H9 (cell line): ENCODE measurements around the gene SLC39A1. TPM values are rescaled to one million over a fixed set of nuclear protein-coding genes. Genes with fewer than 3 reads are reported as not detected.

Experiments used
- DNase-seq: peaks from one replicate; pipeline ENCODE4 v3.0.0-alpha.2; 2017
- H2AFZ ChIP-seq: one replicate; pipeline ENCODE4 v1.6.1; 2013; ENCODE audit warnings: mild to moderate bottlenecking, low read length, control low read depth, moderate library complexity
- H2AK5ac ChIP-seq: 2 replicates; pipeline ENCODE4 v1.6.1; 2013; ENCODE audit warnings: low read length, control low read depth, mixed read lengths; ENCODE audit not compliant: insufficient read length
- H2BK120ac ChIP-seq: one replicate; pipeline ENCODE4 v1.6.1; 2013; ENCODE audit warnings: low read depth, mild to moderate bottlenecking, low read length, control low read depth, inconsistent platforms; ENCODE audit not compliant: poor library complexity, severe bottlenecking
- H2BK12ac ChIP-seq: 2 replicates; pipeline ENCODE4 v1.6.1; 2013; ENCODE audit warnings: low read length, control low read depth, mixed read lengths, low read depth; ENCODE audit not compliant: insufficient read length
- H2BK15ac ChIP-seq: 2 replicates; pipeline ENCODE4 v1.6.1; 2013; ENCODE audit warnings: low read depth, low read length, control low read depth
- H2BK20ac ChIP-seq: one replicate; pipeline ENCODE4 v1.6.1; 2013; ENCODE audit warnings: low read depth, mild to moderate bottlenecking, low read length, control low read depth, inconsistent platforms; ENCODE audit not compliant: poor library complexity, severe bottlenecking
- H2BK5ac ChIP-seq: 2 replicates; pipeline ENCODE4 v1.6.1; 2013; ENCODE audit warnings: low read length, control low read depth, mixed read lengths; ENCODE audit not compliant: insufficient read length
- H3K14ac ChIP-seq: 2 replicates; pipeline ENCODE4 v1.6.1; 2013; ENCODE audit warnings: low read length, control low read depth; ENCODE audit not compliant: insufficient read depth
- H3K18ac ChIP-seq: 2 replicates; pipeline ENCODE4 v1.6.1; 2013; ENCODE audit warnings: low read depth, mild to moderate bottlenecking, mixed read lengths, low read length, control low read depth; ENCODE audit not compliant: insufficient read length
- H3K23ac ChIP-seq: 2 replicates; pipeline ENCODE4 v1.6.1; 2013; ENCODE audit warnings: low read length, control low read depth, mixed read lengths, low read depth; ENCODE audit not compliant: insufficient read length
- H3K23me2 ChIP-seq: 2 replicates; pipeline ENCODE4 v1.6.1; 2013; ENCODE audit warnings: low read depth, mild to moderate bottlenecking, mixed read lengths, low read length, control low read depth; ENCODE audit not compliant: insufficient read length, poor library complexity, severe bottlenecking
- H3K27ac ChIP-seq: 2 replicates; pipeline ENCODE4 v1.5.1; 2013; ENCODE audit warnings: low read length, control low read depth, mixed read lengths, low read depth; ENCODE audit not compliant: insufficient read length
- H3K27me3 ChIP-seq: 2 replicates; pipeline ENCODE4 v1.6.1; 2013; ENCODE audit warnings: low read length, control low read depth, inconsistent platforms; ENCODE audit not compliant: insufficient read depth
- H3K4ac ChIP-seq: 2 replicates; pipeline ENCODE4 v1.6.1; 2013; ENCODE audit warnings: low read depth, mild to moderate bottlenecking, control low read depth, inconsistent platforms, low read length, moderate library complexity
- H3K4me1 ChIP-seq: 2 replicates; pipeline ENCODE4 v1.6.1; 2013; ENCODE audit warnings: low read length, control low read depth, inconsistent platforms; ENCODE audit not compliant: insufficient read depth
- H3K4me2 ChIP-seq: 2 replicates; pipeline ENCODE4 v1.6.1; 2013; ENCODE audit warnings: low read length, control low read depth, mixed read lengths; ENCODE audit not compliant: insufficient read length, insufficient read depth
- H3K56ac ChIP-seq: 2 replicates; pipeline ENCODE4 v1.6.1; 2013; ENCODE audit warnings: low read depth, mild to moderate bottlenecking, mixed read lengths, low read length, control low read depth; ENCODE audit not compliant: insufficient read length
- H3K79me1 ChIP-seq: 2 replicates; pipeline ENCODE4 v1.6.1; 2013; ENCODE audit warnings: low read depth, mild to moderate bottlenecking, moderate library complexity, low read length, control low read depth, inconsistent platforms; ENCODE audit not compliant: insufficient read depth, poor library complexity, severe bottlenecking
- H3K79me2 ChIP-seq: 2 replicates; pipeline ENCODE4 v1.6.1; 2013; ENCODE audit warnings: low read length, control low read depth, inconsistent platforms; ENCODE audit not compliant: insufficient read depth
- H3K9ac ChIP-seq: 2 replicates; pipeline ENCODE4 v1.6.1; 2013; ENCODE audit warnings: low read length, control low read depth, mixed read lengths; ENCODE audit not compliant: insufficient read length; ENCODE audit errors: extremely low read depth
- H3K9me3 ChIP-seq: one replicate; pipeline ENCODE4 v1.6.1; 2013; ENCODE audit warnings: low read depth, low read length, inconsistent platforms; ENCODE audit not compliant: control insufficient read depth
- H3T11ph ChIP-seq: one replicate; pipeline ENCODE4 v1.6.1; 2013; ENCODE audit warnings: mild to moderate bottlenecking, low read length, control low read depth, inconsistent platforms
- H4K20me1 ChIP-seq: one replicate; pipeline ENCODE4 v1.6.1; 2013; ENCODE audit not compliant: control insufficient read depth, insufficient read length, insufficient read depth
- H4K5ac ChIP-seq: 2 replicates; pipeline ENCODE4 v1.6.1; 2013; ENCODE audit warnings: low read depth, mild to moderate bottlenecking, mixed read lengths, low read length, control low read depth; ENCODE audit not compliant: insufficient read length
- H4K8ac ChIP-seq: replicated peaks from 2 replicates; pipeline ENCODE4 v1.6.1; 2013; ENCODE audit warnings: low read length, control low read depth, mixed read lengths, low read depth; ENCODE audit not compliant: insufficient read length
- H4K91ac ChIP-seq: 2 replicates; pipeline ENCODE4 v1.6.1; 2013; ENCODE audit warnings: low read depth, mild to moderate bottlenecking, moderate library complexity, mixed read lengths, low read length, control low read depth; ENCODE audit not compliant: insufficient read length
- H3K27ac Mint-ChIP-seq, 3 experiments: 2 replicates in 2 of 3; 3 replicates in 1 of 3; pipeline ENCODE4 v1.8.0; 2020 to 2021; ENCODE audit warnings: mixed read lengths in 3 of 3, mild to moderate bottlenecking in 1 of 3, moderate library complexity in 1 of 3
- H3K27me3 Mint-ChIP-seq: 2 replicates; pipeline ENCODE4 v1.8.0; 2021; ENCODE audit warnings: low read depth, mild to moderate bottlenecking, moderate library complexity, mixed read lengths
- H3K36me3 Mint-ChIP-seq, 3 experiments: 2 replicates in 2 of 3; 3 replicates in 1 of 3; pipeline ENCODE4 v1.8.0; 2020 to 2021; ENCODE audit warnings: low read depth in 3 of 3, mixed read lengths in 3 of 3; ENCODE audit not compliant: insufficient read depth in 1 of 3
- H3K4me1 Mint-ChIP-seq, 2 experiments: 2 replicates each; pipeline ENCODE4 v1.8.0; 2020; ENCODE audit warnings: mixed read lengths in 2 of 2
- H3K4me3 Mint-ChIP-seq, 2 experiments: 2 replicates in 1 of 2; 3 replicates in 1 of 2; pipeline ENCODE4 v1.8.0; 2020 to 2021; ENCODE audit warnings: mild to moderate bottlenecking in 2 of 2, mixed read lengths in 2 of 2, moderate library complexity in 1 of 2
- H3K9me3 Mint-ChIP-seq, 2 experiments: 2 replicates in 1 of 2; 3 replicates in 1 of 2; pipeline ENCODE4 v1.8.0; 2020; ENCODE audit warnings: mild to moderate bottlenecking in 2 of 2, mixed read lengths in 2 of 2, moderate library complexity in 1 of 2
- WGBS: extraction: QIAGEN DNeasy Blood & Tissue Kit; methylation state at CpG from one replicate; pipeline ENCODE4 v1.1.7; 2013; ENCODE audit warnings: missing lambda C conversion rate, low lambda C conversion rate, mixed read lengths; ENCODE audit not compliant: insufficient read length; ENCODE audit errors: extremely low coverage; 5-methylcytosine and 5-hydroxymethylcytosine counted together
- total RNA-seq: library from RNA; stranded (reverse); gene quantifications from 2 replicates; pipeline ENCODE4 v1.2.1, GENCODE V29; 2021
- TF ChIP-seq, protein P1 (sequence below): fragments of 200-600 bp; sonication (generic); conservative IDR thresholded peaks from 3 replicates; pipeline ENCODE4 v1.8.0; 2021; ENCODE audit warnings: antibody characterized with exemption, mild to moderate bottlenecking

SLC39A1 gene
- total RNA-seq, 1 experiment from 2014 or later = 161 TPM

DNA sequence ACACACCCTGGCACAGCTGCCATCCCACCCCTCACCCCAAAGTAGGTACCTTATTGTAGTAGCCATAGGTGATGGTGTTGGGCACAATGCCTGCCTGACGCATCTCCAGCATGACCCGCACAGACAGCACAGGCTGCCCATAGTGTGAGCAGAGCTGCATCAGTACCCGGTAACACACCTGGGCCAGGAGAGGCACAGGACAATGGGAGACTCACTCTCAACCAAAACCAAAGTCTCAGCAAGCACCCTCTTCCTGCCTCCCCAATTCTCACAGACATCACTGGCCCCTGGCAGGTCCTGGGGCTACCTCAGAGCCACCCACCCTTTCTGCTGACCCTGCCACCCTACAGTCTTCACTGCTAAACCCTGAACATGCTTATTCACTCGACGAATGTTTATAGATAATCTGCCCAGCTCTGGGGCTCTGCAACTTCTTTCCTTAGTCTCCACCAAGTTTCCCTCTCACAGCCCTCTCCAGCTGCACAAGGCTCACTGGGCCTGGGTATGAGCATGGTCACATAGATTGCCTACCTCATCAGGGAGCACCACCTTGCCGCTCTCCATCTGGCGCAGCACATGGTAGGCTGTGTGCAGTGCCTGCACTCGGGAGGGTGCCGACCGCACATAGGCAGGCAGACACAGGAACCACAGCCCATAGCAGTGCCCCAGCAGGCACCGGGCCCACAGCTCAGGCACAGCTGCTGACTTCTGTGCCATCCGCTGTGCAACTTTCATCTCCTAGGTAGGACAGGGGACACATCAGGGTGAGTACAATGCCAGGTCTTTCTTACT is 27.1 kb downstream of the SLC39A1 start:
- TF ChIP-seq, protein P1, sequence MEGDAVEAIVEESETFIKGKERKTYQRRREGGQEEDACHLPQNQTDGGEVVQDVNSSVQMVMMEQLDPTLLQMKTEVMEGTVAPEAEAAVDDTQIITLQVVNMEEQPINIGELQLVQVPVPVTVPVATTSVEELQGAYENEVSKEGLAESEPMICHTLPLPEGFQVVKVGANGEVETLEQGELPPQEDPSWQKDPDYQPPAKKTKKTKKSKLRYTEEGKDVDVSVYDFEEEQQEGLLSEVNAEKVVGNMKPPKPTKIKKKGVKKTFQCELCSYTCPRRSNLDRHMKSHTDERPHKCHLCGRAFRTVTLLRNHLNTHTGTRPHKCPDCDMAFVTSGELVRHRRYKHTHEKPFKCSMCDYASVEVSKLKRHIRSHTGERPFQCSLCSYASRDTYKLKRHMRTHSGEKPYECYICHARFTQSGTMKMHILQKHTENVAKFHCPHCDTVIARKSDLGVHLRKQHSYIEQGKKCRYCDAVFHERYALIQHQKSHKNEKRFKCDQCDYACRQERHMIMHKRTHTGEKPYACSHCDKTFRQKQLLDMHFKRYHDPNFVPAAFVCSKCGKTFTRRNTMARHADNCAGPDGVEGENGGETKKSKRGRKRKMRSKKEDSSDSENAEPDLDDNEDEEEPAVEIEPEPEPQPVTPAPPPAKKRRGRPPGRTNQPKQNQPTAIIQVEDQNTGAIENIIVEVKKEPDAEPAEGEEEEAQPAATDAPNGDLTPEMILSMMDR = no peak
- Histone ChIP-seq H2AK5ac (no peak overlapping the region), H3K4me2 (no peak overlapping the region), H4K5ac (no peak overlapping the region), H3K27me3 (no peaks in the 10 kb centered on the region), H3K14ac (no peak overlapping the region), H3K79me1 (no peaks in the 10 kb centered on the region), H3K18ac (no peak overlapping the region), H3K4ac (no peak overlapping the region), H3K23me2 (no peaks in the 10 kb centered on the region), H2AFZ (no peak overlapping the region), H4K91ac (no peak overlapping the region), H3K4me1 (no peaks in the 10 kb centered on the region), H2BK20ac (no peak overlapping the region), H4K20me1 (peaks cover 3% of the 10 kb centered on the region), H3T11ph (no peak overlapping the region), H3K27ac (no peak overlapping the region), H3K56ac (no peak overlapping the region), H3K9ac (no peak overlapping the region), H2BK120ac (no peak overlapping the region), H3K23ac (no peak overlapping the region), H3K79me2 (no peaks in the 10 kb centered on the region), H4K8ac (no peak overlapping the region), H2BK15ac (no peak overlapping the region), H2BK12ac (no peak overlapping the region), H3K9me3 (no peaks in the 10 kb centered on the region), H2BK5ac (no peak overlapping the region)
- Mint-ChIP-seq H3K9me3 (no peaks in the 10 kb centered on the region), H3K4me3 (no peak overlapping the region), H3K4me1 (no peaks in the 10 kb centered on the region), H3K27ac (no peak overlapping the region; a peak in 1 of 7 replicates), H3K36me3 (peaks cover 50 to 87% (median 79%) of the 10 kb centered on the region in 3 experiments), H3K27me3 (no peaks in the 10 kb centered on the region)
- peak; percentile 8 for DNase-seq
- WGBS = no CpG with 5 or more reads among the region's 12 CpGs
